Measurements from ENCODE around the gene TRMT2A.

Gene TRMT2A

DNA sequence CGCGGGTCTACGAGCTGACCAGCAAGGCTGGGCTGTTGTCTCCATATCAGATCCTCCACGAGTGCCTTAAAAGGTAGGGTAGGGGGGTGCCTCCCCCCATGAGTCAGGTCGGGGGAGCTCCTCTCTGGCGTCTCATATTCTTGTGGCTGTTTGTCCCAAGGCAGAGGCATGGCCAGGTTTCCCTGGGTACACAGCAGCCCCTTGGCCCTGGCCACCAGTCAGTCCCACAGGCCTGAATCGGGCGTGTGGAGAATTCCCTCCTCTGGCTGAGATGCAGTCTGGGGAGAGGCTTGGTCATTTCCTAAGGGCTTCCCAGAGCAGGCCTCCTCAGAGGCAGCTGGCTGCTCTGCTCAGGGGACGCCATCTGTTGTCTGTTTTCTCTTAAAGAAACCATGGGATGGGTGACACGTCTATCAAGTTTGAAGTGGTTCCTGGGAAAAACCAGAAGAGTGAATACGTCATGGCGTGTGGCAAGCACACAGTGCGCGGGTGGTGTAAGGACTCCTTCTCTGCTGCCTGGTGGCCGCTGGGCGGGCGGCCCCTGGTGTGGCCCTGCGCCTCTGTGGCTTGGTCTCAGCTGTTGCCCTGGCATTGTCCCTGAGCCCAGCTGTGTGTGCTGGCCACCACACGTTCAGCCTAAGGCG lies 10.7 kb downstream of the TRMT2A start:
- no peak for DNase-seq (ENCODE audit: low read depth in 2 of 2)

DNA sequence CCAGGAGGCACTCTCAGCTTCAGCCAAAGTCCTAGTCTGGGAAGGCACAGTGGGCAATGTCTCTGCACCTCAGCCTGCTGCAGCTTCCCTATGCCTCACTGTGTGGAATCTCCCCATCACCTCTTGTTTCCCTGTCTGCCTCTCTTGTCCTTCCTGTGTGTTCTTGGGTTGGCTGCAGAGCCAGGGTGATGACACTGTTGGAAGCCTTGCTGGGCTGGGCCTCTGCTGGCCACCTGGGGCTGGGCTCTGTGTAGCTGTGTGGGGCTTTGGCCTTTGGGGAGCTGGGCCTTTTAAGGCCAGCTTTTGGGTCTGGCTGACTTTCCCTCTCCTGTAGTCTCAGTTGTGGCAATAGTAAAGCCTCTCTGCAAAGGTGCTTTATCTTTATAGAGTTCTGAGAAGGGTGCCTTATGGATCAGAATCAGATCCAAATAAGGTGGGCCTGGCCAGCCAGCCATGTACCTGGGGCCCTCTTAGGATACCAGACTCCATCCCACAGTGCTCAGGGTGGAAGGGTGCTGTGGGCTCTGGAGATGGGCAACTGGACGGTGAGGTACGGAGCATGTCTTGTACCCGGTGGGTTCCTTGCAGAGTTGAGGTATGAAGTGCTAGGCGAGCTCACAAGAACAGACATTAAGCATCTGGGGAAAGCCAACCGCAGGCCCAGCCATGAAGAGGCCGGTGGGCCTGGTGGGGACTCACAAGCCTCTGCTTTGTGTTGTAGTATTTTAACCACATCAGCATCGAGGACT lies 11.4 kb downstream of the TRMT2A start:
- DNase-seq (ENCODE audit: low read depth in 2 of 2) = no peak

DNA sequence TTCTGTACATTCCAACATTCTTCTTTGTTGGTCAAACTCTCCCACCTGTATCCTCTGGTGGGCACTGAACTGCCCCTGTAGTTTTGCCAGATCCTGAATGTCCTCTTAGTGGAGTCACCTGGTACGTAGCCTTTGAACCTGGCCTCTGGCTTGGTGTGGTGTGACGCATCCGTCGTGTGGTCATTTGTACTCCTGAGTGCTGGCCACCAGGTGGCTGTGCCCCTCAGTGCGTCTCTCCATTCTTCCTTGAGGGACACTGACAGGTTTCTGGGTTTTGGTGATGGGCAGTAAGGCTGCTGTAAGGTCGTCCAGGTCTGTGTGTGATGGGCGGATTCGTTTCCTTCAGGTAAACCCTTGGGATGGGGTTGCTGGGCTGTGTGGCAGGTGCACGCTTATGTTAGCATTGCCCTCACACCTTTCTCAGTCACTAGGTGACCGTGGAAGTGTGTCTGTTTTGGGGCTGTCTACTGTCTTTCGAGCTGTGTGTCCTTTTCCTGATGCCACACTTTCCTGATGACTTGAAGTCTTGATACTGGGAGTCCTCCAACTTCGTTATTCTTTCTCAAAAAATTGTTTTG lies 14.7 kb downstream of the TRMT2A start:
- no peak for DNase-seq (ENCODE audit: low read depth in 2 of 2)

DNA sequence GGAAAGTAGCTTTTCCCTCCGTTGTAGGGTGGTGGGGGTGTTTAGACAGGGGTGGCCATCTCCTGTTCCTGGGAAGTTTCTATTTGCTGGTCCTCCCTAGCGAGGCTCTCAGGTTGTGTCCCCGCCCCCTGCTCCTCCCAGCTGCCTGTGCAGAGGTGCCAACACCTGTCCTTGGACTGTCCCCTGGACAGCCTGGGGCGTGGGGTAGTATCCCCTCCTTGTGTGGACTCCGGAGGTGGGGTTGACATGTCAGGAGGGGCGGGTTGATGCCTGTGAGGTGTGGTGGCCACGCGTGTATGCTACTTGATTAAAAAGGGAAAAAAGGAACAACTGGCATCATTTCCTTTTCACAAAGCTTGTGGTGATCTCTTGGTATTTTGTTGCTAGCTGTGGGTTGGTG lies 15.4 kb downstream of the TRMT2A start:
- no peak for DNase-seq (ENCODE audit: low read depth in 2 of 2)

DNA sequence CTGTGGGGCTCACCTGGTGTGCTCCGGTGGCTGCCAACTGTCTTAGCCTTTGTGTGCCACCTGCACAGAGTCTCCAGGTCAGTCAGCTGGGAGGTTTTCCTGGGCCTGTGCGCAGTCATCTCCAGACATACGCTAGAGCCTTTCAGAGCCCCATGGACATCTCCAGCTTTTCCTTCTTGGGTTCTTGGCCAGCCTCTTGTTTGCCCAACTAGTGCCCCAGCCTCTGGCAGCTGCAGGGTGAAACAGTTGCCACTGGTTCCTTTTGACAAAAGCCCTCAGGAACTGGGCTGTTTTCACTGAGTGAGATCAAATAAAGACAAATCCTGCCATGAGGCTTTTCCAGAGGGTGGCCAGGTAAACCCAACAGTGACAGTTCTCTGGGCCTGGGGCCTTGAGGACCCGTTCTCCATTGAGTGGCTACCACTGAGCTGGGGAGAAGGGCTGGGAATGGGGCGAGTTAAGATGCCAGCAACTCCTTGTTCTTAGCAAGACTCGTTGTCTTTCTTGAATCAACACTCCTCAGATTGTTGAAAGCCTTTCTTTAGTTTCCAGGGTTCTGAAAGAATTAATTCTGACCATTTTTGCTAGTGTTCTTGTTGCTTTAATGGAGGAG lies 17.8 kb downstream of the TRMT2A start:
- DNase-seq (ENCODE audit: low read depth in 2 of 2) = no peak

DNA sequence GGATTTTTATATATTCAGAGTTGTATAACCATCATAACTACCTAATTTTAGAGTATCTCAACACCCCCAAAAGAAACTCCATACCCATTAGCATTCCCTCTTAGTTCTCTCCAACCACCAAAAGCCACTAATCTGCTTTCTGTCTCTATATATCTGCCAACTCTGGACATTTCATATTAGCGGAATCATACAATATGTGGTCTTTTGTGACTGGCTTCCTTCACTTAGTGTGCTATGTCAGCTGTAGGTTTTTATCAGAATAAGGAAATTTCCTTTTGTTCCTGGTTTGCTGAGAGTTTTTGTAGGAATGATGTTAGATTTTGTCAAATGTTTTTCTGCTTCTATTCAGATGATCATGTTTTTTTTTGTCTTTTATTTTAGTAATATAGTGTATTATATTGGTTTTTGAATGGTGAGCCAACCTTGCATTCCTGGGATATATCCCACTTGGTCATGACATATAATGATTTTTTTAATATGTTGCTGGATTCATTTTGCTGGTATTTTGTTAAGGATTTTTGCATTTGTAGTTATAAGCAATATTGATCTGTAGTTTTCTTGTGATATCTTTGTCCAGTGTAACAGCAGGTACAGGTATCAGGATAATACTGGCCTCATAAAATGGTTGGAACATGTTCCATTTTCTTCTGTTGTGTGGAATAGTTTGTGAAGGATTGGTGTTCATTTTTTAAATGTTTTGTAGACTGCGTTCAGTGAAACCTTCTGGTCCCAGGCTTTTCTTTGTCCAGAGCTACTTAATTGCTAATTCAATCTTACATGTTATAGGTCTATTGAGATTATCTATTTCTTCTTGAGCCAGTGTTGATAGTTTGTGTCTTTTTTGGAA lies 20.2 kb downstream of the TRMT2A start:
- no peak for DNase-seq (ENCODE audit: low read depth in 2 of 2)

DNA sequence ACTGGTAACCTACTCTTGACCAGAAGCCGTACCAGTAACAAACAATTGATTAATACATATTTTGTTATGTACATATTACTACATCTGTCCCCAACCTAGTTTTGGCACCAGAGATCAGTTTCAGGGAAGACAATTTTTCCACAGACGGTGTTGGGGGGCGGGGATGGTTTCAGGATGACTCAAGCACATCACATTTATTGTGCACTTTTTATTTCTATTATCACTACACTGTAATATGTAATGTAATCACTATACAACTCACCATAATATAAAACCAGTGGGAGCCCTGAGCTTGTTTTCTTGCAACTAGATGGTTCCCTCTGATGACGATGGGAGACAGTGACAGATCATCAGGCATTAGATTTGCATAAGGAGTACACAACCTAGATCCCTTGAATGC lies 21.5 kb downstream of the TRMT2A start:
- no peak for DNase-seq (ENCODE audit: low read depth in 2 of 2)

DNA sequence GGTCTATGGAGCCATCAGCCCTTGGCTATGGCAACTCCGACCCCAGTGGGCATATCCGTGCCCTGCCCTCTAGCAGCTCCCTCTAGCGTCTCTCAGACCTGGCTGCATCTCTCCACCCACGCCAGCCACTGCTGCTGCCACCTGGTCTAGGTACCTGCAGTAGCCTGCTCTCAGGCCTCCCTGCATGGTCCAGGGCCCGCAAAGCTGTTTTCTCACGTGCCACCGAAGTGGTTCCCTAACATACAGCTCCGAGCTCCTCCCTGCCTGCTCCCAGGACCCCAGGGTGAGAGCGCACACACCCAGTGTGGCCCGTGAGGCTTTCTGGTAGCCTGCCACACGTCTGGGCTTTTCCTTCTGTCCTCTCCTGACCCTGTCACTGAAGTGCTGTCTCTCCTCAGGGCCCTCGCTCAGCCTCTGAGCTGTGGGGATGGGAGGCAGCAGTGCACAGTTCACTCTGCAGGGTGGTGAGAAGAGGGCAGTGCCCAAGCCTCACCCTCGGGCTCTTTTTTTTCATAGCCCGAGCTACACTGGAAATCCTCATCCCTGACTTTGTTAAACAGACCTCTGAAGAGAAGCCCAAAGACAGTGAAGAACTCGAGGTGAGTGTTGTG lies 22.7 kb downstream of the TRMT2A start:
- no peak for DNase-seq (ENCODE audit: low read depth in 2 of 2)

DNA sequence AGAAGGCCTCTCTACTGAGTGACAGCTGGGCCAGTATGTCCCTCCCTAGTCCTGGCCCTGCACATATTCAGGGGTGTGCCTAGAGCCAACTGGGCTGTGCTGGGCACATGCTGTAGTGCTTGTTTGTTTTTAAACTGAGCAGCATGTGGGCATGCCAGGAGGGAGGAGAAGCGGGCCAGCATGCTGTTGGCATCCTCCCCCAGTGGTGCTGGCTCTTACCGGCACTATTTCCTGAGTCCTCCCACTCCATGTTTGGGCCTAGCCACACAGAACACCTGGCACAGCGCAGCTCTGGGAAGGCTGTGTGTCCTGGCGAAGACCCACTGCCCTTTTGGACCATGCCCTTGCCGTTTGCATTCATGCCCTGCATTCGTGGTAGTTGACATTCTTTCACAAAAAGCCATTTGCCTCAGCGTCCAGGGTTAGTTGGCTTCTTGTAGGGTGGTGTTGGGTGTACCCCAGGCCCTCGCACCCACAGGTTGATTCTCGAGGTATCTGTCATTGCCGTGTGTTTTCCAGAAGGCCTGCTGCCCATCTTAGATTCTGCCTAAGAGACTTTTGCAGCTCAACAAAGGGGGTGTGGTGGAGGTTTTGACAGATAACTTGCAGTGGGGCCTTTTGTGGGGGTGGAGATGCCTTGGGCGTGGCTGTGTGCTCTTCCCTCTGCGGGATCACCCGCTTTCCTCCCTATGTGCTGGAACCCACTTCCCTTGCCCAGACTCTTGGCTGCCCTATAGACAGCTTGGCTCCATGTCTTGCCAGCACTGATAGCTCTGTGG lies 23.4 kb downstream of the TRMT2A start:
- DNase-seq (ENCODE audit: low read depth in 2 of 2) = no peak

DNA sequence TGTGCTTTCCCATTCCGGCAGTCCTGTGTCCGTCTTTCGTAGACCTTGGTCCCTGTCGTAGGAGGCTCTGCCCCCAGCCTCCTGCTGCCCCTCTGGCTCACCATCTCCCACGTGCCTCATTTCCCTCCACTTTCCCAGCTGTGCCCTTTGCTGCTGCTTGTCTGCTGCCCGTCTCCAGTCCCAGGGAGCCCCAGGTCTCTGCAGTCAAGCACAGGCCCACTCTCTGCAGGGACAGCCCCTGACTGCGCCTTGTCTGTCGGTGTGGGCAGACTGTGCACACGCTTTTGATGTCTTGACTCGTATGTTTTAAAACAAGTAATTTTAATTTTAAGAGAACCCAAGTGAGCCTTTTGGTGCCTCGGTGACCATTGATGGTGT lies 24.6 kb downstream of the TRMT2A start:
- DNase-seq (ENCODE audit: low read depth in 2 of 2) = no peak

DNA sequence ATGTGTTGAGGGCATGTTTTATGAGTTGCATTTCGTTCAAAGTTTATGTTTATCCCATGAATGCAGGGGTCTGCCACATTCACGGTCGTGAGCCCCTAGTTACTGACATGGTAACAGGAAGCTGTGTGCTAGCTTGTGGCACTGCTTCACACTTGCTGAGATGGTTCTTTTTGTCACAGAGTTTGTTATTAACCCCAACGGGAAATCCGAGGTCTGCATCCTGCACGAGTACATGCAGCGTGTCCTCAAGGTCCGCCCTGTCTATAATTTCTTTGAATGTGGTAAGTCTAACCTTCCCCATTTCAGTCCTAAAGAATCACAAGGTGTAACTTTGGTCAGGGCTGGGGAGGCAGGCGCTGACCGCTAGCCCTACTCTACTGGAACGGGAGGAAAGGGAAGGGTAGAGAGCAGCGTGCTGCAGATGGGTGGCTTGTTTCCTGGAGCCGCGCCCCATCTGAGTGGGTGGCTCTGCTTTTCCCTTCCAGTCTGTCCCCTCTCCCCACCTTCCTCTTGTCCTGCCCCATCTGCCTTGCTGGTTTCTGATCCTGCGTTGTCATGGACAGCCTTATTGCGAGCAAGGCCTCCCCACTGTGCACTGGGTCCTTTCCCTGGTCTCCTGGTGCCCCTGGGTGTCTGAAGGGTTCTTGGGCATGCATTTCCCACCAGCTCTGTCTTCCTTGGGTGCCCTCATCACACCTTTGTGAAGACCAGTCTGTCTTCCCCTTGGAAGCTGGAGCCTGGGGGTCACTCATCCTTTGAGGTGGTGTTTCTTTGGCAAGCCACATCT lies 25.1 kb downstream of the TRMT2A start:
- no peak for DNase-seq (ENCODE audit: low read depth in 2 of 2)

DNA sequence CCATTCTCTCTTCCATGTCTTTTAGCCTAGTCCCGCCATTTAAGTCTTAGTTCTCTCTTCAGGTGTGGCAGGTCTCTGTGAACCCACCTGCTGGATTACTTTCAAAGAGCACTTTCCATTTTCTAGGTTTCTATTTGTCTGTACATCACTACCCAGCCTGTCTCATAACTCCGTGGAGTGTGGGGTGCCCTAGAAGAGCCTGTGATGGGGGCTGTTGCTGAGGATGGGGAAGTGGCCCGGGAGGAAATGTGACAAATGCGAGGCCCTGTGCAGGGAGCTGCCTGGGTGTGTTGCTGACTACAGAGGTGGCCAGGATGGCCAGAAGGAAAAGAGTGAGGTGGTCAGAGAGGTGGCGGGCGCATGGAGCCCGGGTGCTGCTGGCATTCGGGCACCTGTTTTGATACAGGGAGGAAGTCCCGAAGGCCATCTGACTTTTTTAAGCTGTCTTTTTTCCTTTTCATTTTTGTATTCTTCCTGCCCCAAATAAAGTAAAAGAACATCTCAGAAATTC lies 26.2 kb downstream of the TRMT2A start:
- DNase-seq (ENCODE audit: low read depth in 2 of 2) = no peak

DNA sequence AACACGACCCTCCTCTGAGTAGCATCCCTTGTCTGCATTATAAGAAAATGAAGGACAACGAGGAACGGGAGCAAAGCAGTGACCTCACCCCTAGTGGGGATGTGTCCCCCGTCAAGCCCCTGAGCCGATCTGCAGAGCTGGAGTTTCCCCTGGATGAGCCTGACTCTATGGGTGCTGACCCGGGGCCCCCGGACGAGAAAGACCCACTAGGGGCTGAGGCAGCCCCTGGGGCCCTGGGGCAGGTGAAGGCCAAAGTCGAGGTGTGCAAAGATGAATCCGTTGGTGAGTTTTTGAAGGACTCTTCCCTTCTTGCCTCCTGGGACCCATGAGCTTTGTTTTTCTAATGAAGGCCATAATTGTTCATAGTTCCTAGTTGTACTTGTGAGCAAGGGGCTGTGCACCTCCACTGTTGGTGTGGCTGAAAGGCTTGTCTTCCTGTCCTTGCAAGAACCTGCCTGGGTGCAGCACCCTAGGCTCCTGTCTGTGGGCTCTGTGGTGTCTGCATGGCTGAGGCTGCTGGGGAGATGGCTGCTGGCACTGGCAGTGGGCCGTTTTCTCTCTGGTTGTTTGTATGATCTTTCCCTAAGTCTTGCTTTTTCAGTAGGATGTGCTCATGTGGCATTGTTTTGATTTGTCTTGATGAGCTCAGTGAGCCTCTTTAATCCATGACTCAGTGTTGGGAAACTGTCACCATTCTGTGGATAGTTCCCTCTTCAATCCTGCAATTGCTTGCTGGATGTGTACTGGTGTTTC lies 26.9 kb downstream of the TRMT2A start:
- DNase-seq (ENCODE audit: low read depth in 2 of 2) = no peak

DNA sequence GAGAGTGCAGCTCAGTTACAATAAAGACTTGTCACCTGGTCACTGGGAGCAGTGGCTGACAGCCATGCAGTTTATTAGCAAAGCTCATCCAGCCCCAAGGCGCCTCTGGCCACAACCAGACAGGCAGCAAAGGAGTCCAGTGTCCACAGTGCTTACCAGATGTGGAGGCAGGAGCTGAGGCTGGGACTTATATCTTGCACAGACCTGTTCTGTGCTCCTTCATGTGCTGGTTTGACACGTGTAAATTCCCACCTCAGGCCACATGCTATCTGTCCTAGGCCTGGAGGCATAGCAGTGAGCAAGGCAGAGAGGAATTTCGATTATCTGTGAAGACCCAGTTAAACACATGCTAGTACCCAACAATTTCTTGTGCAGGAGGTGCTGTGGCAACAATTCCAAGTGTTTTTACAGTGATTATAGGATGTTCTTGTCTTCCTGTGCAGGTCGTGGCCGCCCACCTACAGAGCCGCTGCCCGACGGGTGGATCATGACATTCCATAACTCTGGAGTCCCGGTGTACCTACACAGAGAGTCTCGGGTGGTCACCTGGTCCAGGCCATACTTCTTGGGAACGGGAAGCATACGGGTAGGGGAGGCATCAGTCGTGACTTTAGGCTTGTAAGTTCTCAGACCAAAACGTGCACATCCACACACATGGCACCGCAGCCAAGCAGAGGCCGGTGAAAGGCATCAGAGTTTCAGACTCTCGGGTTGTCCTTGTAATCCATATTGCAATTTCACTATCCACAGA lies 27.6 kb downstream of the TRMT2A start:
- no peak for DNase-seq (ENCODE audit: low read depth in 2 of 2)

DNA sequence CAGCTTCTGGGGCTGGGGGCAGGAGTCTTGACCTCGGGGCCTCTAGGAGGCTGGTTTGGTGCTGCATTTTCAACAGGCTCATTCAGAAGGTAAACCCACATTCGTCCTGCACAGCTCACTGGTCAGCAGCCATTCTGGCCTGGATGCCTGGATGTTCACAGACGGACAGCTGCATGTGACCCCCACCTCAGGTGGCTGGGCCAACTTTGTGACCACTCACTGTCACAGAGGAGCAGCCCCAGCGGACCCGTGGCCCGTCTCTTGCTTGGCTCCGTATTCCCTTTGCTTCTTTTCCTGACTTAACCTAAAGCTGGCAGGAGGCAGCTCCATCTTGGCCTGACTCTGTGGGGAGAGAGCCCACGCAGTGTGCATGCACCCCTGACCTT lies 28.8 kb downstream of the TRMT2A start:
- DNase-seq (ENCODE audit: low read depth in 2 of 2) = no peak

DNA sequence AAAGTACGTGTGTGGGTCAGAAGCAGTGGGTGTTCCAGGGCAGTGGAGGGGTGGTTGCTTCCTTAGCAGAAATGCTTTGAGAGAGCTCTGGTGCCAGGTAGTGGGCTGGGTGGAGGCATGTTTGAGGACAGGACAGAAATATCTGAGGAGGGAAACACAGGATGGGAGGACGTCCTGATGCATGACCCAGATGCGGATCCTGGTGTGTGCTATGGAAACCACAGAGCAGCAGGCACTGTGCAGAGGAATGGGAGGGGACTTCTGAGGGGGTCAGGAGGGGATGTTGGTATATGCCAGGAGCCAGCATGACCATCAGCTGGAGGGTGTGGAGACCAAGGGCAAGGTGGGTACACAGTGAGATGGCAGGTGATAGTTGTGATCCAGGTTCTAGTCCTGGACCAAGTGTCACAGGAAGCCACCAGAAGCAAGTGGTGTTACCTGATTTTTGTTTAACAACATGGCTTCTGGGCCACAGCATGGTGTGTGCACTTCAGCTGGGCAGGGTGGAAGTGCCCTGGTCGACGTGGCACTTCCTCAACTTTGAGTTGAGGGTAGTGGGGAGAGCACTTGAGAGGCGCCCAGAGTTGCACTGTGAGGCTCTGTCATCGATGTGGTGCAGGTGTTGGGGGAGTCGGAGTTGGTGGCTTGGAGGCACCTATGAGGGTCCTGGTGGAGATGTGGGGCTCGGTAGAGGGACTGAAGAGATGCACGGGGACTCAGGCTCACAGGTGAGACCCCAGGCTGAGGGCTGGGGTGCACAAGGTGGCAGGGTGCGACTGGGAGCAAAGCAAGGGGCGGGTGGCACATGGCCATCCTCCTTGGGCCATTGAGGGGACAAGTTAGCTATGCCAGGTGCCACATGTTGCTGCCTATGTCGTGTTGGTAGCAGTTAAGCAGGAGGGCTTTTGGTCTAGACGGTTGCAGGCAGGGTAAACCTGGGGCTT lies 29.4 kb downstream of the TRMT2A start:
- DNase-seq (ENCODE audit: low read depth in 2 of 2) = no peak

DNA sequence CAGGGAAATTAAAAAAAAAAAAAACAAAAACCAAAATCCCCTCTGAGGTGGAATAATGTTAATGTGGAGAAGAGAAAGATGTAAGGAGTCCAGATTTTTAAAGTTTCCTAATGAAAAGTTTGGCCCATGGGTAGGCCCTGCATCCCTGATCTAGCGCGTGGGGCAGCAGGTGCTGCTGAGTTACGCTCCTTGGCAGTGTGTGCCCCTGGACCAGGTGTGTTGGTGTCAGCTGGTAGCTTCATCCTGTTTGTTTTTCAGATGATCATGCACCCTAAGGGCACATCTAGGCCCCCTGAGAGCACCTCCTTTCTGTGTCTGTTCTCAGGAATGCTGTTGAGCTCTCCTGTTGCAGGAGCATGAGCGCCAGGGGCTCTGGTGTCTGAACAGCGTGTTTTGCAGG lies 30.3 kb downstream of the TRMT2A start:
- DNase-seq (ENCODE audit: low read depth in 2 of 2) = no peak

Measured in stimulated activated CD8-positive, alpha-beta memory T cell treated with anti-CD3 and anti-CD28 coated beads, Interleukin-2, amount 100 ng/mL, for 48 hours (primary cell).